Esophagus squamous epithelium (tissue), 5 donors: ENCODE results near the gene PLEKHA6. TPM values are rescaled to one million over a fixed set of nuclear protein-coding genes. Genes with fewer than 3 reads are reported as not detected.

Source experiments
- DNase-seq: peaks from one replicate; lab custom pipeline; 2025; lab: John Stamatoyannopoulos, UW
- H3K27ac ChIP-seq, 4 donors: fragments of 200-600 bp; sonication (generic); one replicate each; pipeline ENCODE4 v1.5.1; 2016 to 2019; ENCODE audit warnings: mild to moderate bottlenecking in 1 of 4
- H3K27me3 ChIP-seq, 4 donors: fragments of 200-600 bp; sonication (generic); 1 replicate in 3 of 4; 2 replicates in 1 of 4; pipeline versions ENCODE4 v1.5.1 to v1.6.0; 2017 to 2021; ENCODE audit warnings: antibody characterized with exemption in 1 of 4
- H3K36me3 ChIP-seq, 3 donors: fragments of 200-600 bp; sonication (generic); one replicate each; pipeline ENCODE4 v1.5.1; 2016 to 2019
- H3K4me1 ChIP-seq, 3 donors: fragments of 200-600 bp; sonication (generic); one replicate each; pipeline ENCODE4 v1.5.1; 2017 to 2019
- H3K4me3 ChIP-seq, 4 donors: fragments of 200-600 bp; sonication (generic); 1 replicate in 3 of 4; 2 replicates in 1 of 4; pipeline ENCODE4 v1.5.1; 2016 to 2019; ENCODE audit warnings: mild to moderate bottlenecking in 2 of 4, moderate library complexity in 1 of 4
- H3K9me3 ChIP-seq, 3 donors: fragments of 200-600 bp; sonication (generic); one replicate each; pipeline ENCODE4 v1.5.1; 2016 to 2019
- CTCF ChIP-seq, 6 experiments: fragments of 450-650 bp in 4 of 6; fragments of 200-600 bp in 2 of 6; sonication (generic) in 2 of 6; IDR thresholded peaks; one replicate each; pipeline ENCODE4 v1.5.1; 2016 to 2019; ENCODE audit warnings: antibody characterized with exemption in 6 of 6, mild to moderate bottlenecking in 4 of 6, moderate library complexity in 4 of 6
- POLR2A ChIP-seq, 4 donors: fragments of 450-650 bp; IDR thresholded peaks; one replicate each; pipeline ENCODE4 v1.6.1; 2017; ENCODE audit warnings: antibody characterized with exemption in 4 of 4, mild to moderate bottlenecking in 4 of 4, moderate library complexity in 3 of 4
- WGBS, 2 donors: methylation state at CpG; one replicate each; pipeline ENCODE4 v1.1.5; 2018; 5-methylcytosine and 5-hydroxymethylcytosine counted together
- intact Hi-C: fragments of 100-400 bp; cut with DNase I; formaldehyde crosslinking; loops from one replicate; pipeline ENCODE4 v1.15.0; 2022
- total RNA-seq, 4 donors: library from RNA; depleted of rRNA; stranded (reverse); fragments of >200 nt; gene quantifications; one replicate each; pipeline ENCODE4 v1.1.0, GENCODE V29; 2016
- donor health status: DM: yes; HTN: yes; CAD: no.

The PLEKHA6 gene
- total RNA-seq, 4 donors from 2014 or later: 7.4 to 40.6 (median 18.3) TPM

- WGBS, 2 donors: 89 to 100% methylated on average over 9 to 18 of the region's 24 CpGs
- no peaks in the 10 kb centered on the region for H3K27me3 ChIP-seq
- H3K4me1 ChIP-seq: peaks cover 0 to 3% (median 0%) of the 10 kb centered on the region in 3 donors
- no peak overlapping the region for H3K4me3 ChIP-seq
- peaks cover 0 to 48% (median 0%) of the 10 kb centered on the region in 3 donors for H3K36me3 ChIP-seq
- H3K9me3 ChIP-seq: no peaks in the 10 kb centered on the region
- intact Hi-C loops: loop anchor here (5.0 kb wide), 1 partner anchor 105 kb away; no protein-coding TSS in a partner anchor
- H3K27ac ChIP-seq: no peak overlapping the region
- no peak for DNase-seq
- no peak for TF ChIP-seq POLR2A (IDR thresholded peaks at IDR 0.05)
- TF ChIP-seq CTCF (IDR thresholded peaks at IDR 0.05): no peak
These were observed 102.3 kb downstream of the PLEKHA6 start for GRCh38 chr1:204257446-204257845.

GRCh38 chr1:204256531-204256930 lies 103.2 kb downstream of the PLEKHA6 start:
- no peak for DNase-seq
- Histone ChIP-seq H3K27me3 (no peaks in the 10 kb centered on the region), H3K9me3 (no peaks in the 10 kb centered on the region), H3K36me3 (peaks cover 0 to 40% (median 0%) of the 10 kb centered on the region in 3 donors), H3K4me3 (no peak overlapping the region), H3K4me1 (peaks cover 0 to 3% (median 0%) of the 10 kb centered on the region in 3 donors), H3K27ac (no peak overlapping the region)
- intact Hi-C loops: loop anchor here (5.0 kb wide), 1 partner anchor 106 kb away; no protein-coding TSS in a partner anchor
- 77 to 88% methylated on average over 10 of the region's 10 CpGs for WGBS, 2 donors
- TF ChIP-seq CTCF (IDR thresholded peaks at IDR 0.05) (no peak), POLR2A (IDR thresholded peaks at IDR 0.05) (no peak)

- Histone ChIP-seq H3K9me3 (no peaks in the 10 kb centered on the region), H3K4me1 (peaks cover 0 to 3% (median 0%) of the 10 kb centered on the region in 3 donors), H3K27ac (peak overlapping the region in 1 of 4 donors; percentile 3), H3K27me3 (no peaks in the 10 kb centered on the region), H3K4me3 (no peak overlapping the region), H3K36me3 (peaks cover 0 to 34% (median 0%) of the 10 kb centered on the region in 3 donors)
- no peak for DNase-seq
- intact Hi-C loops: loop anchor here (5.0 kb wide), 1 partner anchor 106 kb away; no protein-coding TSS in a partner anchor
- 64 to 76% methylated on average over 5 of the region's 5 CpGs for WGBS, 2 donors
- TF ChIP-seq CTCF (IDR thresholded peaks at IDR 0.05) (no peak), POLR2A (IDR thresholded peaks at IDR 0.05) (no peak)
These were observed 103.8 kb downstream of the PLEKHA6 start for GRCh38 chr1:204255966-204256365.

DNA sequence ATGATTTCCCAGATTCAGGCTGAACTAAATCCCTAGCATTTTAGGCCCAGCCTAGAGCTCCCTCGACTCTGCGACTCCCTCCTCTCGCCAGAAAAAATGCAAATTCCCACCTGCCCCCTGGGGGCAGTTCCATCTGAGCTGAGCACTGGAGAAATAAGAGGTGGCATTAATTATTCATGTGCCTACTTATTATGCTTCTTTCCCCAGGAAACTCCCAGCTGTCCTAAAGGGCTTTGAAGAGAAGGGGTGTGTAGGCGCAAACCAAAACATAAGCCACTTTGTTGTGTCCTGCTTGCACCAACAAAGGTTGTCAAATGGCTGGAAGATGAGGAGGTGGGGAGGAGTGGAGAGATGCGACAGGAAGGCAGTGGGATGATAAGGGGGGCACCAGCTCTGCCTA lies 104.5 kb downstream of the PLEKHA6 start:
- Histone ChIP-seq H3K27me3 (no peaks in the 10 kb centered on the region), H3K9me3 (no peaks in the 10 kb centered on the region), H3K27ac (no peak overlapping the region), H3K4me1 (peaks cover 0 to 3% (median 0%) of the 10 kb centered on the region in 3 donors), H3K36me3 (peaks cover 0 to 27% (median 0%) of the 10 kb centered on the region in 3 donors), H3K4me3 (no peak overlapping the region)
- no peak for DNase-seq
- TF ChIP-seq POLR2A (IDR thresholded peaks at IDR 0.05) (no peak), CTCF (IDR thresholded peaks at IDR 0.05) (no peak)
- 78 to 85% methylated on average over 4 to 5 of the region's 5 CpGs for WGBS, 2 donors
- intact Hi-C loops: loop anchor here (5.0 kb wide), 1 partner anchor 107 kb away; no protein-coding TSS in a partner anchor

DNA sequence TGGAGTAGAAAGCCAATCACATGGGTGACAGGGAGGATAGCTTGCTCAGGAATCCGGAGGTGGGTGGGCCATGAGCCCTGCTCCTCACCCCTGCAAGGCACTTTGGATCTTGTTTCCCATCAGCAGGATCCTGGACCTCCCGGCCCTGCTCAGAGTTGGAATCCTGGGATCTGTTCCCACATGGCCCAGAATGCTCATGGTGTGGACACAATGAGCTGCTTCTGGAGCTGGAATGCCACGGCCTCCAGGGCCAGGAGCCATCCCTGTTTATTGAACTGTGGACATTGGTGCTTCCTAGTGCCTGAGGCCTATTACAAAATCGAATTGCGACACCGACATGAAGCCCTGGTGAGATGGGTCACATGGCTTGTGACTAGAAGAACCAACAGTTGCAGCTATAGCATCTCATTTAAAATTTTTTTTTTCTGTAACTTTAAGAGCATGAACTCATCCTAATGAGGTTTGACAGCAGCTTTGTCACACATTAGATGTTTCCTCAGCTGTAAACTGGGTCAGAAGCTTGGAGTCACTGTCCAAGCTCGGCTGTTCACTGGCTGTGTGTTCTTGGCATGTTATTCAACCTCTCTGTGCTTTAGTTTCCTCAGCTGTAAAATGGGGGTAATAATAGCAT lies 105.6 kb downstream of the PLEKHA6 start:
- WGBS, 2 donors: 42 to 57% methylated on average over 6 to 7 of the region's 7 CpGs
- peak overlapping the region in 1 of 4 donors; percentile 18 for H3K27ac ChIP-seq
- H3K9me3 ChIP-seq: no peaks in the 10 kb centered on the region
- TF ChIP-seq CTCF (IDR thresholded peaks at IDR 0.05) (no peak), POLR2A (IDR thresholded peaks at IDR 0.05) (no peak)
- H3K4me1 ChIP-seq: peaks cover 0 to 3% (median 0%) of the 10 kb centered on the region in 3 donors
- H3K27me3 ChIP-seq: no peaks in the 10 kb centered on the region
- H3K36me3 ChIP-seq: peaks cover 0 to 24% (median 0%) of the 10 kb centered on the region in 3 donors
- no peak overlapping the region for H3K4me3 ChIP-seq
- intact Hi-C loops: no loop called here
- no peak for DNase-seq
